HG03520 (cell line): ENCODE results near the gene ERP29.
"Not testable (repeated sequence)": the region's sequence is repeated elsewhere in the genome, so short reads cannot be mapped to it uniquely, and the experiment has no call there.

Source experiments
- ATAC-seq: cut with Tn5 transposase; IDR thresholded peaks from one replicate; pipeline ENCODE4 v1.9.1; 2021; ENCODE audit warnings: mild to moderate bottlenecking, moderate library complexity; ENCODE audit not compliant: unreplicated experiment

The ERP29 gene

DNA sequence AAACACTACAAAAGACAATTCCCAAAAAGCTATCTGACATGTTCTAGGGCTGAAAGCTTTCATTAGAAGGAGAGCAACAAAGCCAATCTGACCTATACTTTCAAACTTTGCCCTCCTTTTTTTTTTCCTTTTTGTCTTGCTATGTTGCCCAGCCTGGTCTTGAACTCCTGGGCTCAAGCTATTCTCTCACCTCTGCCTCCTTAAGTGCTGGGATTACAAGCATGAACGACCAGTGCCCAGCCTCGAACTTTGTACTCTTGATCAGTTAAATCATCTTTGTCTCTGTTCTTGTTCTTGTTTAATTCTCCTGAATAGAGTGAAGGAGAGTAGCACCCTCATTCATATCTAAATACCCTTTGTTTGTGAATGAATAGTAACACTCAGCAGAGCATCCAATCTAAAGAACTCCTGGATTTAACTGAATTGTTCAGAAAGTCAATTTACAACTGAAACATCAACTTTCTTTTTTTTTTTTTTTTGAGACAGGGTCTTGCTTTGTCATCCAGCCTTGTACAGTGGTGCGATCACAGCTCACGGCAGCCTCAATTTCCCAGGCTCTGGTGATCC is 22.1 kb downstream of the ERP29 start:
- ATAC-seq: no peak

- not testable (repeated sequence) for ATAC-seq
Measured at GRCh38 chr12:112036614-112037013, 23.4 kb downstream of the ERP29 start.

- ATAC-seq: no peak
Measured at GRCh38 chr12:112046003-112046402, 32.8 kb downstream of the ERP29 start.

DNA sequence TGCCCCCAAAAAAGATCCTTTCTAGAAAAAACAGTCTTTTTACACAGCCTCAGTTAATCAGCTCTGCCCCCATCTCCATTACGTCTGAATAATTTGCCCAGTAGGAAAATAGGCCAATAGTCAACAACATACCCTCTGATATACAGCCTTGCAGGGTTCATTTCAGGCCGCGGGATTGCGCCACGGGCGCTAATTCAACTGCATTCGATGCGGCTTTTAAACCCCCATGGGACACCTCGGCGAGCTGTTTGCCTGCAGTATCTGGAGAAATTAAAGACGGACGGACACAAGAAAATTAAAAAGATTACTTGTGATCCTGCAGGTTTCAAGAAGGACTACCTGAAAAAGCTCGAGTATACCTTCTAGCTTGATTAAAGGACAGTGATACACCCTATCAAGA is 36.1 kb downstream of the ERP29 start:
- ATAC-seq: no peak

DNA sequence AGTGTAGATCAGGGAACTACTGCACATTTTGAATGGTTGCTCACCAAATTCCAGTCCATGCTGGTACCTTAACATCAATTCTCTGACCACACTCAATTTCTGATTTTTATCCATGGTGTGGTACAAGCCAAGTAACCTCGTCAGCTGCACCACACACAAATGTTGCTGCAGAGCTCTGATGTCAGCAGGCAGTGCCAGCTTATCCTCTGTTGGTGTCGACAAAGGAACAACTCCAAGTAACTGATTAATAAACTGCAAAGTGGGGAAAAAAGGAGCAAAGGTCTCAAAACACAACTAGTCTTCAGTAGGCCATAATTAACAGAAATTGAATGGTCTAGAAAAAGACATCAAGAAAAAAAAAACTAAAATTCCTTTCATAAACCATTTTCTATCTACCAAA is 47.9 kb downstream of the ERP29 start:
- ATAC-seq: no peak

GRCh38 chr12:112063273-112063672 is 50.0 kb downstream of the ERP29 start:
- ATAC-seq: no peak

DNA sequence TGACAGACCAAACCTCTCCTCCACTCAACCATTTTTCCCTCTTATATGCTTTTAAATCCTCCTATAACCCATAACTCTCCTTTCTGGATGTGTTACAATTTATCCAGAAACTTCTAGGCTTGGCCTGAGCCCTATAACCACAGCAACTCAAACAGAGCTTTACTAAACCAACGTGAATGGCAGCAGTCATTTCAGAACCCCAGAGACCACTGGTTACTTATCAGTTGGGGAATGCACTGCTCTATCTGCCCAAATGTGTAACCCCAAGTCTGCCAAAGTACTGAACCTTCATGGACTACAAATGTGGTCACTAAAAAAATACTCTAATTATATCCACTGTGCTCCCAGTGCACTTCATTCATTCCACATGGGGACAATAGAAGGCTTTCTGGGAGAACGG is 53.3 kb downstream of the ERP29 start:
- no peak for ATAC-seq
